Ureter (tissue), 1 donor: ENCODE data around the gene PPFIA2. TPM values are rescaled to one million over a fixed set of nuclear protein-coding genes. Genes with fewer than 3 reads are reported as not detected.

Source experiments
- DNase-seq: peaks from one replicate; pipeline ENCODE4 v3.0.0-alpha.2; 2020; ENCODE audit warnings: low spot score
- total RNA-seq: library from RNA; stranded (reverse); gene quantifications from one replicate; pipeline ENCODE4 v1.2.4, GENCODE V29; 2023
- donor health status: DM: yes; HTN: yes; CAD: no.

The PPFIA2 gene
- total RNA-seq, 1 donor from 2014 or later = 18.5 TPM

DNA sequence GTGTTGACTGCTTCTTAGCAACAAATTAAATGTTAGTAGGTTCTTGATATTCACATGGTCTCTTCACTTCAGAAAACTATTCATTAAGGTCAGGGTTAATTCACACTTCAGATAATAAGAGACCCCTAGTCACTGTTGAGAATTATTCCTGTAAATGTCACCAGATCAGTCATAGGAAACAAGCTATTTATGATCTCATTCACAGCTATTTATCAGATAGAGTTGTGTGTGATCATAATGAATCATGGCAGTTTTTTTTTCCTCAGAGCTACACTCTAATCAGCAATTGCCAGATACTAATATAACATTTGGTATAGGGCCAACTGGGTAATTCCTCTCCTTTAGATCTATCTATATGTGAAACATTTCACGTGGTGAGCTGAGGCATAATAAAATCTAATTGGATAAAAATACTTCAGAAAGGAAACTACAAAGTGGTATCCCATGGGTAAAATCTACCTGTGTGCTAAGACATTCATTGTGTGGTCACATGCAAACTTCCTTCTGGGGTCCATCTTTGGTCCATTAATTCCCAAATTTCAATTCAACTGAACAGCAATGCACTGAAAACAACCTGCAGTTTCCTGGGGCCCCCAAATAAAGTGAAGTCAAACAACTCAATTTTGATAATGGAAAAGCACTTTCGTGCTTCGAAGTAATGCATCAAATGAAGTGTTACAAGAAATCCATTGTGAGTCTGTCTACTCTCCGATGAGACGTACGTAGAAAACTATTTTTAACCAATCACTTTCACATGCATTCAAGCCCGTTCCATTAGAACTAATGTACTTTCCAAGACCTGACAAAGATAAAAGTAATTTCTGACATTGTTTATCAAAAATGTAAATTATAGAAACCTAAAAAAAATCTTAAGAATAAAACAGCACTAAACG lies 484.3 kb downstream of the PPFIA2 start:
- DNase-seq = no peak

DNA sequence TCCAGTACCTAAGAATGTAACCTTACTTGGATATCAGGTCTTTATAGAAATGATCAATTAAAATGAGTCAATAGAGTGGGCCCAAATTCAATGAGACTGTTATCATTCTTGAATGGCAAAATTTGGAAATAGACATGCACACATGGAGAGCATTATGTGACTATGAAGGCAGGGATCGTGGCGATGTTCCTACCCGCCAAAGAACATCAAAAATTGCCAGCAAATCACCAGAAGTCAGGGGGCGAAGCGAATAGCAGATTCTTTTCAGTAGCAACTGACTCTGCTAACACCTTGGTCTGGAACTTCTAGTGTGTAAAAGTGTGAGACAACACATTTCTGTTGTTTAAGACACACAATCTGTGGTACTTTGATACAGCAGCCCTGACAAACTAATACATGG lies 488.8 kb downstream of the PPFIA2 start:
- DNase-seq = no peak

DNA sequence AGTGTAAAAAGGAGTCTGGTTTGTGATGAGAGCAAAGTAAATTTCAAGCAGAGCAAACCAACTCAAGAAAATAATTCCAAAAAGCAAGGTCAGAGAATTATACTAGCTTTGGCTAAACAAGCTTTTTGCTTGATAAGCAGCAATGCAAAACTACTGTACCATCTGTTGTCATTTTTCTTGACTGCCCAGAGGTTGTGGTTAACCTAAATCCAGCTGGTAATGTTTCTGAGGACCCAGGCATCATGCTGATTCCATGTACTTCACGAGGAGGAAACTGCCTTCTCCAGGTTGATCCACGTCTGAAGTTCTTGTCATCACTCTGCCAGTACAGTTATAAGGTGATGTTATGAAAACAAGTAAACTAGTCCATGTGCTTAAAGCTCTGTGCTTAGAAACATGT lies 496.1 kb downstream of the PPFIA2 start:
- no peak for DNase-seq

DNA sequence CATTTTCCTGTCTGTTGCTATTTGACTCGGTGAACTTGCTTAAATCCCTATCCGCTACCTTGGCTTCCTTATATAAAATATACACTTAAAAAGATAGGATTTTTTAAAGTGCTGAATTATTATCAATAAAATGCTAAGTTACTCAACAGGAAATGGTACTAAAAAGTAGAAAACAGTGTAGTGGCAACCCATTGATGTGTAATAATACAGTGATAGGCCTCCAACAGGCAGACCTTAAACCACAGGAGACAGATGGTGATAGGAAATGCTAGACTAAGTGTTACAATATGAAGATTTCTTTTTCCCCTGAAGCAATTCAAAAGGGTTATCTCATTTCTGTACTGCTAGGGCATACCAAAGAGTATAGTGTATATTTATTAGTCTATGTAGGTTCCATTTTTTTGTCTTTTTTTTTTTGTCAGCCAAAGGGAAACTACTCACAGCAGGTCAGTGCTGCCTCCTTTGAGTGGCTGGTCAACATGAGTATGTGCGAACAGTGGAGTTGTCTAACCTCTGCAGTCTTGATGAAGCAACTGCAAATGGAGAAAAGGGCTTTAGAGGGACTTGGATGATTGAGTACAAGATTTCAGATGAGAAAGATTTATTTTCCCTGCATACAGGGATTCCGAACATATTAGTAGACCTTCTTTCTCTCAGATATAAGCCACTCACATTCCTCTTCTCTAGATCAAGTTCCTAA lies 497.5 kb downstream of the PPFIA2 start:
- no peak for DNase-seq

DNA sequence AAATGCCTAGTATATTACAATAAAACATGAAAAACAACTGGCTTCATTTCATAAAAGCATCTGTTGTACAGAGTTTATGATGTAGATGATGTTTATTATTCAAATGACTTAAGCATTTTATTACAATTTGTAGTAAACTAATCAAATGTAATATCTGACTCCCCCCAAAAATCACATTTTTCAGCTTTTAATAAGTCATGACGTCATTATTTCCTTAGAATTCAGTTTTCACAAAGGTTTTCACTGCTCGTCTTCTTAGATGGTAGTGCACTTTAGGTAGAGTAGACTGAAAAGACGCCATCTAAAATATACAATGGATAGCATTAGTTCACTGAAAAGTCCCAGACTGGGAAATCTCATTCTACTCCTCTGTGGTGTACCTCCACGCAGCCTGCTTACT lies 499.8 kb downstream of the PPFIA2 start:
- no peak for DNase-seq

DNA sequence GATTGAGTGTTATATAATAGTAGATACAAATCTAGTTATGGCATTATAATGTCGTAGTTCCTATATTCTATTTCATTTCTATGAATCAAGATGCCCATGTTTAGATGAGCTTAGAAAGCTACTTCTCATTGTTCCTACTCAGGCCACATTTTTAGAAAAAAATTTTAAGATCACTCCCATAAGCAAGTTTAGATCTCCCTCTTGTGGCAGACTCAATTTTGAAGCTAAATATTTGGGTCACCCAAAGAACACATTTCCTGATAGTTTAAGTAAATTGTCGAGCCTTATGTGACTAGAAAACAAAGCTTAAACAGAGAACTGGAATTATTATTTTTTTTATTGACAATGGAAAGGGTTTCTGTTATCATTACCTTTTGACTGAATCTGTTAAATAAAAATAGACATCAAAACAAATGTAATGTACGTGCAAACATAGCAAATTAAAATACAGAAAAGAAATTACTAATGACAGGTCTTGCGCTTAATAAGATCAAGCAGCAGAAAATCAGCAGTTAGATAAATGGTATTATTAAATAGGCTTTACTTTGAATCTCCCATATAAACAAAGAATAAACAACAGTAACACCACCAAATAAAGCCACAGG lies 501.1 kb downstream of the PPFIA2 start:
- DNase-seq = no peak

DNA sequence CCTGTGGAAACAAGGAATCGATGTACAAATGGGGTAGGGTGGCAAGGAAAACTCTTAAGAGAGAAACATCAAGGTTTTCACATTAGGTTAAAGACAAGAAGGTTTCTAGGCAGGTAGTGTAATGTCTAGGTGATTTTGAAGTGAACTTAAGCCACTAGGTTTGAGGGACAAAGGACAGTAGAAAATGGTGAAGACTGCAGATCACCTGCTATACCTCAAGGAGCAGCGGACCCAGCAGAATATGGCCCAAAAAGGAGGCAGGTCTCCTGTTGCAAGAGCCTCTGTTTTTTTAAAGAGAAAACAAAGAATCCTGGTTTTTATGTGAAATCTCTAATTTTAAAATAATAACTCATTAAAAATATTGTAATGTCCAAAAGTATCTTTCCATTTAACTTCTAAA lies 503.2 kb downstream of the PPFIA2 start:
- no peak for DNase-seq

DNA sequence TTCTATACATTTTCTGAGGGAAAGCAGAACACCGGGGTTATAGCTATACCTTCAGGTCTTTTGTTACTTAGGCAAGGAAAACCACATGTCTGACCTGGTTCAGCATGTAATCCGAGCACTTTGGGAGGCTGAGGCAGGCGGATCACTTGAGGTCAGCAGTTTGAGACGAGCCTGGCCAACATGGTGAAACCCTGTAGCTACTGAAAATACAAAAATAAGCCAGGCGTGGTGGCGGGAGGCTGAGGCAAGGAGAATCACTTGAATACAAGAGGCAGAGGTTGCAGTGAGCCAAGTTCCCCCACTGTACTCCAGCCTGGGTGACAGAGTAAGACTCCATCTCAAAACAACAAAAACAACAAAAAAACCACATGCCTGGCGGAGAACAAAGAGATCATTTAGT lies 503.7 kb downstream of the PPFIA2 start:
- no peak for DNase-seq

DNA sequence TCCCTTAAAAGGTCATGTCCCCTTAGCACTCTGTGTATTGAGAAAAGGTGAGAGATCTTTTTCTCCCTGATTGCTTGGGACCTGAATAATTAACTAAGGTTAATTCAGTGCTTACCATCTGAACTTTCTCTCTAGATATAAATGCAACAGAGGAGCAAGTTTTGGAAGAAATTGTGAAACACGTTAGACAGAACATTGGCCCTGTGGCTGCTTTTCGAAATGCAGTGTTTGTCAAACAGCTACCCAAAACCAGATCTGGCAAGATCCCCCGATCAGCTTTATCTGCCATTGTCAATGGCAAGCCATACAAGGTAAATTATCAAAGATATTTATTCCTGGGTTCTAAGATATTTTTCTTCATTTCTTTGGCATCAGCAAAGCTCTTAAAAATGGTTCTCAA lies 505.8 kb downstream of the PPFIA2 start:
- DNase-seq = no peak

DNA sequence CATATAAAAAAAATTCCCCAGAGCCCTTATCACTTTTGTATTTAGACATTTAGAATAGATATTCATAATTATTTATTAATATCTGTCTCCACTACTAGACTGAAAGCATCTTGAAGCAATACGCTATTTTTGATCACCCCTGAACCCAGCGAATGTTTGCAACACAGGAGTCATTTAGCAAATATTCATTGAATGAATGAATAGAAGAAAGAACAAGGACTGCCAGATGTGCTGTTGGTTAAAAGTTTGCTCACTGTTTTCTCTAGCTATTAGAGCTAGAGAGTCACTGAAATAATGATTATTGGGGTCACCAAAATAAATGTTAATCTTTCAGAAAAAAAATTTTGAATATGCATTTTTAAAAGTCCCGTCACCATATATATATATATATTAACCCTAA lies 506.9 kb downstream of the PPFIA2 start:
- no peak for DNase-seq

DNA sequence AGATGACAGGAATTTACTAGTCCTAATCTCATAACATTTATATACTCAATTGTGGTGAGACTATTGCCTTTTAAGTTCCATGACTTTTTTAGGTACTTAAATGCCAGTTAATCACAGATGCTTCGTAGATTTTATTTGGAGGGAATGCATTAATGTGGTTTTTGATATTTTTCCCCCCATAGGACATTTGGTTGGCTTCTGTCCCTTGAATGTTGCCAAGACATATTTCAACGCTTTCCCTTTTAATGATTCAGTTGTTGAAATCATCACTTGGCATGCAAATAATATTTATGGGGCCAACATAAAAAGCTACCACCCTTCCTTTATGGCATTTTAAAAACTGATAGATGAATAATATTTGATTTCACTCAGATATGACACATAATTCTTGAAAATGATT lies 509.2 kb downstream of the PPFIA2 start:
- DNase-seq = no peak

DNA sequence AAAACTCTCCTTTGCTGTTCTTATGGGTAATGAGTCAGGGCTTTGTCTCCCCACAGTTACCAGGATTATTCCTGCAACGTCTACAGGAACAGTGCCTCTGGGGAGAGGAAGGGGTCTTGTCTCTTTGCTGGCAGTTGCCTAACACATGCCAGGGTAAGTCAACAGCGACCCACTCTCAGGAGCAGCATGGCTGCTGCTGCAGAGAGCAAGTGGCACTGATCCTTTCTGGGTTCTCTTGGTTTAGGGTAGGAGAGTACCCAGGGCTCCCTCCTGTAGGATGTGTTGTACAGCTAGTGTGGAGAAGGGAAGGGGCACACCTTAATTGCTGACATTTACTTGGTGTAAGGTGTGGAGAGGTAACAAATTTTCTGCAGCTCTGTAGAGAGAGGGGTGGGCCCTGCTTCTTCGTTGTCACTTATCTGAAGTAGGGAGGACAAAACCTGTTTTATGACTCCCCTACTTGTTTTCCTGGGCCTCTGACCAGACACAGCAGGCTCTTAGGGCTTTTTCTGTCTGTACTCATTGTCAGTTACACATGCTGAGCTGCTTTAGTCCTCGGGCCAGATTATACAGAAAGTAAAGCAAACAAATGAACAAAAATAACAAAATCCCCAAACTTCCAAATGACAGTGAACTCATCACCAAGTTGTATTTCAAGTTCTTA lies 513.1 kb downstream of the PPFIA2 start:
- no peak for DNase-seq

DNA sequence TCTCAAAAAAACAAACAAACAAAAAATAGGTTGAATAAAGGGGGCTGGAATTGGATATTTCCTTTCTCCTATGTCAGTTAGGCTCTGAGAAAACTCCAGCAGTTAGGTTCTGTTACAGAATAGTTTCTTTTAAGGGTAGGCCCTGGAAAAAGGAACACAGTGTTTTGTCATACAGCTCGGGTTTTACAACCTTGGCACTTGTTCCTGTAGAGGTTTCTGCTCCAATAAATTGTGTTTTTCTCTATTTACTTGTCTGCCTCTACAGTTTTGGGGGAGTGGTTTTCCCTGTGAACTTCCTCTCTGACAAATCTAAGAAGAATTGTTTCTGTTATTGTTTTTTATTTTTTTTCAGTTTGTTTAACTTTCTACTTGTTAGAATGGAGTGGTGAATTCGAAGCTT lies 513.7 kb downstream of the PPFIA2 start:
- DNase-seq = no peak

DNA sequence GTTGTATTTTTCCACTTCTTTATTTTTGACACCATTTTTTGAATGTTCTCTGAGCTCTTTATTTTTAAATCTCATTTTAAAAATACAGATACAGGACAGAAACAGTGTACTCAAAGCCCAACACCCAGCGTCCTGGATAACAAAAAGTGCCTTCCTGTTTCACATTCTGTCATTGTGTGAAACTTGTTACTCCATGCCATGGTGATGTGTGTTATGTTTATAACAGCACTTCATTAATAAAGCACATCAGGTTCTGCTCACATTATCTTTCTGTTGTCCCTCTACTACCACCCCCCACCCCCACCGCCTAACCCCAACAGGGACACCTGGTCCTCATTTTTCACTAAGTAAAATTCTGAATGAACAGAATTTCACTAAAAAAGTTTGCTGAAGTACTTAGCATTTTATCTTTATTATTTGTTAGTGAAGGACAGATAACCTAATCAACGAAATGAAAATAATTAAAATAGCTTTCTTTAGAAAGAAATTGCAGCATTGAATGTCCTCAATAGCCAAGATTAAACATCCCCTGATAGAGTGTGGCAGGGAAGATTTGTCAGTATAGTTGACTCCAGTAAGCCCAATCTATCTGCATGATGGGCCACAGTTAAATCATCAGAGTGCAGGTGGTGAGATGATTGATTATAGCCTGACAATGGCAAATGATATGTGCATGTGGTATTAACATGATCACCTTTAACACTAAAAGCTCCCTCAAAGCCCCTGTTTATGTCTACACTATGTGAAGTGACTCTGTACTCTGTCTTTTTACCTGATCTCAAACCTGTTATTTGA lies 527.4 kb downstream of the PPFIA2 start:
- no peak for DNase-seq

DNA sequence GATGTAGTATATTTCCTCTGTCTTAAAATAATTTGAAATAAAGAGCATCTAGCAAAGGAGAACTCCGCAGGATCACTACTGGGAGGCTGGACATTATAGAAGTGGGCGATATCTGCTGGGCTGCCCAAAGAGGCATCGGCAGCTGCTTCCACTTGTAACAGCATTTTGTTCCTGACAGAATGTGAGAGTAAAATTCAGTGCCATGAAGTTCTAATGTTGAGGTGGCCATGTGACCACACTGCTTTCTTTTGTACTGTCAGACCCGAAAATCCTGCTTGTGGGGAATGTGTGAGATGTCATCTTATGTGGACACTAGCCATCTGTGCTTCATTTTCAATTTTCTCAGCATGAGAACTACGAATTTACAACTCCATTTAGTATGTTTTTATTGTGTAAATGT lies 529.4 kb downstream of the PPFIA2 start:
- DNase-seq = no peak

DNA sequence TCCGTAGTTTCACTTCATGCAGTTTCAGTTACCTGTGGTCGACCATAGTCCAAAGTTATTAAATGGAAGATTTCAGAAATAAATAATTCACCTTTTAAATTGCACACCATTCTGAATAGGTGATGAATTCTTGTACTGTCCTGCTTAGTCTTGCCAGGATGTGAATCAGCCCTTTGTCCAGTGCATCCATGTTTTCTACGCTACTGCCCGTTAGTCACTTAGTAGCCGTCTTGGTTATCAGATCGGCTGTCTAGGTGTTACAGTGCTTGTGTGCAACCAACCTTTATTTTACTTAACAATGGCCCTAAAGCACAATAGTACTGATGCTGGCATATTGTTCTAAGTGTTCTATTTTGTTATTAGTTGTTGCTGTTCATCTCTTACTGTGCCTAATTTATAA lies 534.5 kb downstream of the PPFIA2 start:
- DNase-seq = no peak

DNA sequence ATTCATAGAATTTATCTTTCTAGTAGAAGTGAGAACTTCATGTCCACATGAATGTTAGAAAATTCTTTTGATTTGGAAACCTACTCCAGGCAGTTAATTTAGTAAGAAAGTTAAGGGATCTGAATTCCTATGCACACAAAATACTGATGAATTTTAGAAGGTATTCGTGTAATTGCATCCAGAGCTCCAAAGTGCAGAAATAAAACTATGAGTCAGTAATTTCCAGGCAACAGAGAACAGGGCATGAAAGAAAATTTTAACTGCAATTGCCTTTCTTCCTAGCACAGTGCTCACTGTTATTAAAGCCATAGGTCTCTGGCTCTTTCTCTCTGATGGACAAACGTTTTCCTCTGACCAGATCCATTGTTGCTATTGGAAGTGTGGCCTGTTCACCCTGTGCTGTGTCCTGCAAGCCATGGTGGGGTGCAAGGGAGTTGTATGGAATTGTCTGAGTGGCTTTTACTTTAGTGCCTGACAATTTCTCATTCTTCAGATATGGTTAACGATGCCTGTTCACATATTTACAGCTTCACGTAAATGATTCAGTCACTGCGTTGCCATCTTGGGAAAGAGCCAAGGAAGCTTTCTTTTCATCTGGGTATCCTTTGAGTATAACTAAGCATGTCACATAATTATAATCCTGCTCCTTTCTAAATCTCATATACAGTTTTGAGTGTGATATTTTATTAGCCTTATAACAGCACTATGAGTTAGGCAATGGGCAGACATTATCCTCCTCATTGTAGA lies 536.1 kb downstream of the PPFIA2 start:
- no peak for DNase-seq

DNA sequence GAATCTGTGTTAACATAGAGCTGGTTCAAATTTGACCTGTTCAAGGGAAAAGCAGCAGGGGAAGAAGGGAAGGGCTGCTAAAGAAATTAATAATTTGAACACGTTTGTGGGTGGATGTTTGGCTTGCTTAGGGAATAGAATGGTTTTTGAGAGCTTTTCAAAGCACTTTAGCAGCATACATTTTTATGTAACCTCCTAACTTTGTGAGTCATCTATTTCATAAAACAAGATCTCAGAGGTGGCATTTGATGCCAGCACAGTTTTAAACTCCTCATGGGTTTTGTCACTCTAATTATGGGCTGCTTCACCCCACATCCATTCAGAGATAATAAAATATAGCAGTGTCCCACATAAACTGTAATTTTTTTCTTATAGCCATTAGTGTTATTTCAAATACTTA lies 537.5 kb downstream of the PPFIA2 start:
- no peak for DNase-seq

DNA sequence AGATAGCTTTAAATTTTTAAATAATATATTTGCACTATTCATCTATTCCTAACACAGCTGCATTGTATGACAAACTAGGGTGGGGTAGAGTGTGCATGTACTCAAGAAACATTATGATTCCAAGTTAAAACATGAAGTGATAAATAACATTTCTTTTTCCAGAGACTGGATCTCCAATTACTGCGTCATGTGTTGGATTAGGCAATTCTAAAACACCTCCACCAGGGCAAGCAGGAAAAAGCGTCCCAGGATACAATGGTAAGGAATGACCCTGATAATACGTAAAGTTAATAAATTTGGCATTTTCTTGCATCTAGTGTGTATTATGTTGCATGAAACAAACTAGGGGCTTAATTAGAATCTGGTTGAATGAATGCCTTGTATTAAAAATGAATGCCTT lies 542.4 kb downstream of the PPFIA2 start:
- no peak for DNase-seq

DNA sequence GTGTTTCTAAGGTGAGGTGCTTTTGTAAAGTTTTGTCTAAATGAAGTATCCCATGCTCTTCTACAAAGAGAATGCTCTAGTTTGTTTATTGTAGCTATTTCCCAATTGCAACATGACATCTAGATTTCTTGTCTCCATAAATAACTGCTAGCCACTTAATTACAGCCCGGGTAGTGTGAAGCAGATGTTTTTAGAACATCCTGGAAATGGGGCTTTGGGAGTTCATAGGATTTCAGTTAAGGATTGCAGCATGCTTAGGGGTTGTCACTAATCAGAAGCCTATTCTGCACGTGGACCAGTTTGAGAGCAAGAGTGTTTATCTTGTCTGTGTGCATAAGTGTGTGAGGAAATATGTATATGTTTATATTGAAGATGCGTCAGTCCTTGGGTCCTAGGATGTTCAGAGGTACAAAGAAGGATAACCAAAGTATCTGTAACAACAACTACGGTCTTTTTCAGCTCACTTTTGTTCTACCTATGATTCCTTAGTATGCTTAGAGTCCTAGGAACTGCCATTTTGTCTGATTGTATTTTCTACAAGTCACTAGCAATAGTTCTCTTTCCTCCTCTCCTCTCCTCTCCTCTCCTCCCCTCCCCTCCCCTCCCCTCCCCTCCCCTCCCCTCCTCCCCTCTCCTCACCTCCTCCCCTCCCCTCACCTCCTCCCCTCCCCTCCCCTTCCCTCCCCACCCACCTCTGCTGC lies 546.0 kb downstream of the PPFIA2 start:
- no peak for DNase-seq
